Thymus (tissue), 11 donors: Measurements from ENCODE around the gene RNF152. TPM values are rescaled to one million over a fixed set of nuclear protein-coding genes. Genes with fewer than 3 reads are reported as not detected.

ENCODE experiments used
- DNase-seq, 9 donors: peaks; one replicate each; pipeline ENCODE4 v3.0.0-alpha.2; 2013; ENCODE audit warnings: low spot score in 9 of 9, low read depth in 6 of 9, missing footprints in 1 of 9
- H3K27ac ChIP-seq, 2 donors: one replicate each; pipeline ENCODE4 v1.5.1; 2013; ENCODE audit warnings: control low read depth in 1 of 2, low read depth in 1 of 2, low read length in 1 of 2, mild to moderate bottlenecking in 1 of 2, moderate library complexity in 1 of 2
- H3K27me3 ChIP-seq, 2 donors: one replicate each; pipeline ENCODE4 v1.5.1; 2013; ENCODE audit warnings: low read length in 1 of 2; ENCODE audit not compliant: control insufficient read depth in 2 of 2, insufficient read depth in 1 of 2
- H3K36me3 ChIP-seq, 2 donors: one replicate each; pipeline ENCODE4 v1.5.1; 2013; ENCODE audit warnings: low read length in 1 of 2, mild to moderate bottlenecking in 1 of 2, moderate library complexity in 1 of 2; ENCODE audit not compliant: control insufficient read depth in 2 of 2, insufficient read depth in 2 of 2
- H3K4me1 ChIP-seq, 2 donors: one replicate each; pipeline ENCODE4 v1.5.1; 2013; ENCODE audit warnings: low read length in 2 of 2; ENCODE audit not compliant: control insufficient read depth in 2 of 2, insufficient read depth in 2 of 2
- H3K4me3 ChIP-seq, 2 donors: one replicate each; pipeline ENCODE4 v1.5.1; 2013; ENCODE audit warnings: low read length in 2 of 2, control low read depth in 1 of 2, mild to moderate bottlenecking in 1 of 2
- H3K9me3 ChIP-seq, 2 donors: one replicate each; pipeline ENCODE4 v1.5.1; 2013; ENCODE audit warnings: low read length in 1 of 2, mild to moderate bottlenecking in 1 of 2; ENCODE audit not compliant: control insufficient read depth in 2 of 2, insufficient read depth in 1 of 2
- WGBS: extraction: QIAGEN DNeasy Blood & Tissue Kit; methylation state at CpG from one replicate; pipeline ENCODE4 v1.1.7; 2013; 5-methylcytosine and 5-hydroxymethylcytosine counted together
- polyA plus RNA-seq: library from polyadenylated mRNA; stranded (reverse); fragments of 200-250 nt; gene quantifications from one replicate; pipeline ENCODE4 v1.2.3, GENCODE V29; 2013
- total RNA-seq: library from RNA; stranded (reverse); fragments of 120-200 nt; gene quantifications from one replicate; pipeline ENCODE4 v1.2.4, GENCODE V29; 2013
- donor health status: healthy.

The RNF152 gene
- total and polyA plus RNA-seq, 2 donors = 0.85 to 1.0 TPM

- DNase-seq = no peak
- WGBS = 84% methylated on average over 4 of the region's 4 CpGs
- Histone ChIP-seq H3K27me3 (no peaks in the 10 kb centered on the region), H3K27ac (peak overlapping the region in 1 of 2 donors; percentile 4), H3K9me3 (no peaks in the 10 kb centered on the region), H3K4me1 (peaks cover 3 to 7% of the 10 kb centered on the region in 2 donors), H3K4me3 (no peak overlapping the region), H3K36me3 (no peaks in the 10 kb centered on the region)
These were observed 58.8 kb downstream of the RNF152 start for GRCh38 chr18:61833978-61834377.

GRCh38 chr18:61833387-61833786, 59.4 kb downstream of the RNF152 start:
- peaks cover 3 to 7% of the 10 kb centered on the region in 2 donors for H3K4me1 ChIP-seq
- no peaks in the 10 kb centered on the region for H3K9me3 ChIP-seq
- no peaks in the 10 kb centered on the region for H3K27me3 ChIP-seq
- H3K36me3 ChIP-seq = no peaks in the 10 kb centered on the region
- H3K4me3 ChIP-seq = no peak overlapping the region
- 2% methylated on average over 5 of the region's 5 CpGs for WGBS
- peak in 3 of 9 donors; percentile 14 to 47 (median 14) for DNase-seq
- peak overlapping the region in 1 of 2 donors; percentile 4 for H3K27ac ChIP-seq

DNA sequence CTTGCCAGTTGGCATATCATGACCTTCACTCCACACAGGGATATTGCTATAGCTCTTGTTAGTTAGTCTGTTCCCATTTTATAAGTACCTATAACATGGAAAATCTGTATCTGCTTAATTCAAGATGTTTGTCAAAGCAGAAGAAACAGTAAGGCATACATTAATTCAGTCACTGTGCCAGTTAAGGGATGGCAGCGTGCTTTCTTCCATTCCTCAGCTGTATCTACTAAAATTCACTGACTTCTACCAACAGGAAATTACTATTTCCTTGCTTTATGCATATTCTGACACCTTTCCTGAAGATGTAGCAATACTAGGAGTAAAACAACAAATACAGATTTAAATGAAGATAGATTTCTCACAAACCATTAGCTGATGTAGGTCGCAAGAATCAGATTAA, 59.9 kb downstream of the RNF152 start:
- H3K4me1 ChIP-seq = peaks cover 3 to 7% of the 10 kb centered on the region in 2 donors
- 21% methylated on average over 2 of the region's 2 CpGs for WGBS
- H3K36me3 ChIP-seq = no peaks in the 10 kb centered on the region
- no peak for DNase-seq
- H3K27me3 ChIP-seq = no peaks in the 10 kb centered on the region
- no peak overlapping the region for H3K4me3 ChIP-seq
- no peaks in the 10 kb centered on the region for H3K9me3 ChIP-seq
- no peak overlapping the region for H3K27ac ChIP-seq

DNA sequence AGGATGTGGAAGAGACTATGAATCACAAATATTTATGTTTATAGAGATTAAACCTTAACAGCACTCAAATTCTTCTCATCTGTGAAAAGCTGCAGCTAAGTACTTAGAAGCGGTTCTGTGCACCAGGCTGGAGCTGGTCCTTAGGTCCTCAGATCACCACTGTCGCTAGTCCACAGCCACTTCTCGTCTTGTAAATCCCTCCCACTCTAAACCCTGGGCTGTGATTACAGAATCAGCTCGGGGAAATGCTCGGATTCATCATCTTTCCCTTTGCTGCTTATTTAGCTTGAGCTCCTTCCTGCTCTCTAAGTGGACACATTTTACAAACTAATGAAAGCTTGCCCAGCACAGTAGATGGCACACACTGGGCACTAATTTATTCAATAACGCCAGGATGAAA, 61.7 kb downstream of the RNF152 start:
- peaks cover 3 to 7% of the 10 kb centered on the region in 2 donors for H3K4me1 ChIP-seq
- no peak overlapping the region for H3K4me3 ChIP-seq
- no peaks in the 10 kb centered on the region for H3K9me3 ChIP-seq
- no peaks in the 10 kb centered on the region for H3K36me3 ChIP-seq
- 96% methylated on average over 6 of the region's 6 CpGs for WGBS
- no peak overlapping the region for H3K27ac ChIP-seq
- H3K27me3 ChIP-seq = no peaks in the 10 kb centered on the region
- DNase-seq = no peak

GRCh38 chr18:61829108-61829507, 63.7 kb downstream of the RNF152 start:
- DNase-seq = no peak
- H3K4me3 ChIP-seq = no peak overlapping the region
- H3K9me3 ChIP-seq = no peaks in the 10 kb centered on the region
- 96% methylated on average over 7 of the region's 7 CpGs for WGBS
- peaks cover 3 to 4% of the 10 kb centered on the region in 2 donors for H3K4me1 ChIP-seq
- no peaks in the 10 kb centered on the region for H3K27me3 ChIP-seq
- no peak overlapping the region for H3K27ac ChIP-seq
- H3K36me3 ChIP-seq = no peaks in the 10 kb centered on the region

DNA sequence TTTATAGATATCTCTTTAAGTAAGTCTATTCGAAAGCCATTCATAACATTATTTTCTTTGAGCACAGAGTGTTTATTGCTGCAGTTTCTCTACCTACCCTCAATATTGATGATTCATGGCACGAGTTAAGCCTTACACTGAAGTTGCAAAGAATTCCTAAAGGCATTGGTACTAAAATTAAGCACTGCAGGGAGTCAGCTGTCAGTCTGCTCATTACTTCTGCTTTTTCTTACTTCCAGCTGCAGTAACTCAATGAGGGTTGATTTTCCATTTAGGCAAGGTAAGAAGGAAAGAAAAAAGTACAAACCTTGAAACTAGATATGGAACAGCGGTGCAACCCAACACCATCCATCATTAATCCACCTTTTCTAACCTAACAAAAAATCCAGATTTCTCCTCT, 65.2 kb downstream of the RNF152 start:
- Histone ChIP-seq H3K9me3 (peaks cover 0 to 1% of the 10 kb centered on the region in 2 donors), H3K4me1 (no peaks in the 10 kb centered on the region), H3K27ac (no peak overlapping the region), H3K36me3 (no peaks in the 10 kb centered on the region), H3K4me3 (no peak overlapping the region), H3K27me3 (no peaks in the 10 kb centered on the region)
- DNase-seq = no peak
- 66% methylated on average over 3 of the region's 3 CpGs for WGBS

GRCh38 chr18:61825386-61825785, 67.4 kb downstream of the RNF152 start:
- H3K4me1 ChIP-seq = no peaks in the 10 kb centered on the region

GRCh38 chr18:61824733-61825363, 68.0 kb downstream of the RNF152 start:
- Histone ChIP-seq H3K9me3 (peaks cover 0 to 1% of the 10 kb centered on the region in 2 donors), H3K27me3 (no peaks in the 10 kb centered on the region), H3K4me3 (no peak overlapping the region), H3K4me1 (no peaks in the 10 kb centered on the region), H3K27ac (no peak overlapping the region), H3K36me3 (no peaks in the 10 kb centered on the region)
- DNase-seq = no peak
- WGBS = 90% methylated on average over 3 of the region's 3 CpGs

More at GRCh38 chr18:61825386-61825785, 67.4 kb downstream of the RNF152 start:
- Histone ChIP-seq H3K27ac (no peak overlapping the region), H3K36me3 (no peaks in the 10 kb centered on the region), H3K9me3 (peaks cover 0 to 1% of the 10 kb centered on the region in 2 donors), H3K27me3 (no peaks in the 10 kb centered on the region), H3K4me3 (no peak overlapping the region)
- DNase-seq = no peak

- Histone ChIP-seq H3K36me3 (no peaks in the 10 kb centered on the region), H3K4me3 (no peak overlapping the region), H3K4me1 (no peaks in the 10 kb centered on the region), H3K27ac (no peak overlapping the region), H3K9me3 (peaks cover 0 to 1% of the 10 kb centered on the region in 2 donors), H3K27me3 (no peaks in the 10 kb centered on the region)
- WGBS = 96% methylated on average over 3 of the region's 3 CpGs
- DNase-seq = no peak
These were observed 69.2 kb downstream of the RNF152 start for GRCh38 chr18:61823595-61823994.
